T-helper 9 cell (primary cell): ENCODE results near the gene NBPF1.
"Not testable (repeated sequence)": the region's sequence is repeated elsewhere in the genome, so short reads cannot be mapped to it uniquely, and the experiment has no call there.

Experiments used
- DNase-seq: peaks from one replicate; pipeline ENCODE4 v3.0.0-alpha.2; 2020

Gene NBPF1

GRCh38 chr1:16545682-16546095 lies 67.7 kb downstream of the NBPF1 start:
- not testable (repeated sequence) for DNase-seq

GRCh38 chr1:16540421-16540893 lies 72.9 kb downstream of the NBPF1 start:
- DNase-seq: not testable (repeated sequence)

- DNase-seq: not testable (repeated sequence)
Measured at GRCh38 chr1:16537528-16537927, 75.8 kb downstream of the NBPF1 start.

- not testable (repeated sequence) for DNase-seq
Measured at GRCh38 chr1:16536796-16537195, 76.6 kb downstream of the NBPF1 start.

GRCh38 chr1:16535898-16536297 lies 77.5 kb downstream of the NBPF1 start:
- not testable (repeated sequence) for DNase-seq

GRCh38 chr1:16535487-16535886 lies 77.9 kb downstream of the NBPF1 start:
- DNase-seq: not testable (repeated sequence)

GRCh38 chr1:16534829-16535456 lies 78.4 kb downstream of the NBPF1 start:
- DNase-seq: peak; percentile 18

GRCh38 chr1:16534239-16534828 lies 79.0 kb downstream of the NBPF1 start:
- DNase-seq: not testable (repeated sequence)

- DNase-seq: not testable (repeated sequence)
Measured at GRCh38 chr1:16532235-16532991, 81.0 kb downstream of the NBPF1 start.

GRCh38 chr1:16528338-16528737 lies 85.0 kb downstream of the NBPF1 start:
- not testable (repeated sequence) for DNase-seq

- not testable (repeated sequence) for DNase-seq
Measured at GRCh38 chr1:16525769-16526168, 87.6 kb downstream of the NBPF1 start.

GRCh38 chr1:16521679-16522078 lies 91.7 kb downstream of the NBPF1 start:
- DNase-seq: not testable (repeated sequence)

- no peak for DNase-seq
Measured at GRCh38 chr1:16521288-16521583, 92.1 kb downstream of the NBPF1 start.

GRCh38 chr1:16520435-16521287 lies 92.7 kb downstream of the NBPF1 start:
- DNase-seq: not testable (repeated sequence)

GRCh38 chr1:16519255-16519951 lies 94.0 kb downstream of the NBPF1 start:
- DNase-seq: not testable (repeated sequence)

GRCh38 chr1:16518913-16519254 lies 94.5 kb downstream of the NBPF1 start:
- not testable (repeated sequence) for DNase-seq

- DNase-seq: not testable (repeated sequence)
Measured at GRCh38 chr1:16516694-16517410, 96.5 kb downstream of the NBPF1 start.

GRCh38 chr1:16514107-16515055 lies 99.0 kb downstream of the NBPF1 start, which contains the start of gene RNU1-1:
Gene RNU1-1, minus strand, starts transcription at chr1:16514285.
- peak; percentile 70 for DNase-seq

GRCh38 chr1:16513412-16514106 lies 99.8 kb downstream of the NBPF1 start:
- DNase-seq: not testable (repeated sequence)
